Measurements from ENCODE around the gene ADAMTS3. TPM values are rescaled to one million over a fixed set of nuclear protein-coding genes. Genes with fewer than 3 reads are reported as not detected.

The ADAMTS3 gene
- total and polyA plus RNA-seq, 9 of the 15 experiments (the other 6 are each of a cell fraction or from before 2014, with no cell fraction given): 4.0 to 18.0 (median 12.1) TPM

DNA sequence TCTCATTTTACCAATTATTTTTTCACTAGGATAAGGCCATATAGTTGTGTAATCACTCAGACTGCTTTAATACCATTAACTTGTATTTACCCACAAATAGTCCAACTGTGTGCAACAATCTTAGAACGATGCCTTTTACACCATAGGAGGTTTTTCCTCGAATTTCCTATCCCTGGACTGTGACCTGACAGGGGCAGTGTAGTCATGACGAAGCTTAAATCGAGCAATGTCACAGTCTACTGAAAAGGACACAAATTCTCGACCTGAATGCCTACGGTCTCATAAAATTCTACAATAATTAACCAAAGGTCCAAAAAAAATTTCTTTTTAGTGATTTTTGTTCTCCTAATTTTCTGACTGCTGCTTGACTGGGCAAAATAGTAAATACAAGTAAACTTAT, 208.9 kb downstream of the ADAMTS3 start (continued):
- no peak for TF ChIP-seq ZNF140 (CRISPR knock-in tag; IDR thresholded peaks at IDR 0.05)
- TF ChIP-seq MAFF (IDR thresholded peaks at IDR 0.05; ENCODE audit: low read length): peak; percentile 40; the same call in 1 of the 2 replicates
- peak; percentile 63 for TF ChIP-seq NFE2 (IDR thresholded peaks at IDR 0.05; ENCODE audit: low read depth)
- TF ChIP-seq SNIP1 (IDR thresholded peaks at IDR 0.05; ENCODE audit: low read depth): no peak
- TF ChIP-seq C11orf30 (IDR thresholded peaks at IDR 0.05; ENCODE audit: low read depth): peak; percentile 40
- TF ChIP-seq NFRKB (IDR thresholded peaks at IDR 0.05; ENCODE audit: low read depth): no peak
- TF ChIP-seq BACH1 (tag; IDR thresholded peaks at IDR 0.05): peak; percentile 71
- TF ChIP-seq CBX1 (IDR thresholded peaks at IDR 0.05; ENCODE audit: low read depth): no peak
- TF ChIP-seq, protein P1, sequence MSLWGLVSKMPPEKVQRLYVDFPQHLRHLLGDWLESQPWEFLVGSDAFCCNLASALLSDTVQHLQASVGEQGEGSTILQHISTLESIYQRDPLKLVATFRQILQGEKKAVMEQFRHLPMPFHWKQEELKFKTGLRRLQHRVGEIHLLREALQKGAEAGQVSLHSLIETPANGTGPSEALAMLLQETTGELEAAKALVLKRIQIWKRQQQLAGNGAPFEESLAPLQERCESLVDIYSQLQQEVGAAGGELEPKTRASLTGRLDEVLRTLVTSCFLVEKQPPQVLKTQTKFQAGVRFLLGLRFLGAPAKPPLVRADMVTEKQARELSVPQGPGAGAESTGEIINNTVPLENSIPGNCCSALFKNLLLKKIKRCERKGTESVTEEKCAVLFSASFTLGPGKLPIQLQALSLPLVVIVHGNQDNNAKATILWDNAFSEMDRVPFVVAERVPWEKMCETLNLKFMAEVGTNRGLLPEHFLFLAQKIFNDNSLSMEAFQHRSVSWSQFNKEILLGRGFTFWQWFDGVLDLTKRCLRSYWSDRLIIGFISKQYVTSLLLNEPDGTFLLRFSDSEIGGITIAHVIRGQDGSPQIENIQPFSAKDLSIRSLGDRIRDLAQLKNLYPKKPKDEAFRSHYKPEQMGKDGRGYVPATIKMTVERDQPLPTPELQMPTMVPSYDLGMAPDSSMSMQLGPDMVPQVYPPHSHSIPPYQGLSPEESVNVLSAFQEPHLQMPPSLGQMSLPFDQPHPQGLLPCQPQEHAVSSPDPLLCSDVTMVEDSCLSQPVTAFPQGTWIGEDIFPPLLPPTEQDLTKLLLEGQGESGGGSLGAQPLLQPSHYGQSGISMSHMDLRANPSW (CRISPR knock-in tag; IDR thresholded peaks at IDR 0.05): no peak
- TF ChIP-seq MAFK (IDR thresholded peaks at IDR 0.05; ENCODE audit: low read length): peak; percentile 42; the same call in 1 of the 2 replicates
- TF ChIP-seq RFX1 (IDR thresholded peaks at IDR 0.05): peak; percentile 14; the same call in 1 of the 2 replicates
- peak; percentile 36 for TF ChIP-seq MAFG (tag; conservative IDR thresholded peaks at IDR 0.05)

Data from K562 (cell line).